OCI-LY1 (cell line): ENCODE data around the gene KLK7.

Experiments used
- H2AFZ ChIP-seq: fragments of 200-600 bp; sonication (generic), shearing (Covaris generic); 2 replicates; pipeline ENCODE4 v1.6.0; 2014; ENCODE audit warnings: antibody characterized with exemption, mild to moderate bottlenecking, low read length
- H3F3A ChIP-seq: fragments of 200-600 bp; sonication (generic), shearing (Covaris generic); 2 replicates; pipeline ENCODE4 v1.6.0; 2014; ENCODE audit warnings: mild to moderate bottlenecking, antibody characterized with exemption, low read length, moderate library complexity; ENCODE audit not compliant: insufficient read depth
- H3K27ac ChIP-seq: fragments of 200-600 bp; sonication (generic); 2 replicates; pipeline ENCODE4 v1.5.1; 2014; ENCODE audit warnings: low read length, mixed run types, mild to moderate bottlenecking, low read depth; ENCODE audit not compliant: poor library complexity, severe bottlenecking
- H3K27me3 ChIP-seq: fragments of 200-600 bp; sonication (generic); 2 replicates; pipeline ENCODE4 v1.6.0; 2014; ENCODE audit warnings: antibody characterized with exemption, mild to moderate bottlenecking, low read length, moderate library complexity; ENCODE audit not compliant: insufficient read depth
- H3K36me3 ChIP-seq: fragments of 200-600 bp; sonication (generic); 2 replicates; pipeline ENCODE4 v1.6.1; 2014; ENCODE audit warnings: mild to moderate bottlenecking, antibody characterized with exemption, low read length, moderate library complexity, mixed read lengths; ENCODE audit not compliant: insufficient read depth
- H3K4me1 ChIP-seq: fragments of 200-600 bp; sonication (generic); 2 replicates; pipeline ENCODE4 v1.5.1; 2014; ENCODE audit warnings: mild to moderate bottlenecking, low read length, moderate library complexity; ENCODE audit not compliant: insufficient read depth, severe bottlenecking
- H3K4me2 ChIP-seq: fragments of 200-600 bp; sonication (generic), shearing (Covaris generic); 2 replicates; pipeline ENCODE4 v1.6.1; 2014; ENCODE audit warnings: low read length
- H3K4me3 ChIP-seq: fragments of 200-600 bp; sonication (generic); 2 replicates; pipeline ENCODE4 v1.5.1; 2014; ENCODE audit warnings: low read length, low read depth, mild to moderate bottlenecking, mixed read lengths; ENCODE audit not compliant: poor library complexity, severe bottlenecking
- H3K79me2 ChIP-seq: fragments of 200-600 bp; shearing (Covaris generic); 2 replicates; pipeline ENCODE4 v1.6.1; 2016; ENCODE audit warnings: mixed run types, low read length, mixed read lengths; ENCODE audit not compliant: insufficient read depth
- H3K9ac ChIP-seq: fragments of 200-600 bp; sonication (generic), shearing (Covaris generic); 2 replicates; pipeline ENCODE4 v1.6.1; 2014; ENCODE audit warnings: mild to moderate bottlenecking, low read length, mixed read lengths
- H3K9me2 ChIP-seq: fragments of 200-600 bp; sonication (generic), shearing (Covaris generic); 2 replicates; pipeline ENCODE4 v1.6.1; 2014; ENCODE audit warnings: low read depth, mild to moderate bottlenecking, low read length, mixed read lengths
- H3K9me3 ChIP-seq: fragments of 200-600 bp; shearing (Covaris generic); 2 replicates; pipeline ENCODE4 v1.6.1; 2014; ENCODE audit warnings: low read length, mixed read lengths
- H4K20me1 ChIP-seq: fragments of 200-600 bp; sonication (generic), shearing (Covaris generic); 2 replicates; pipeline ENCODE4 v1.6.0; 2016; ENCODE audit warnings: mild to moderate bottlenecking, low read length; ENCODE audit not compliant: insufficient read depth
- EZH2 ChIP-seq: fragments of 200-600 bp; sonication (generic), shearing (Covaris generic); IDR thresholded peaks from 2 replicates; pipeline ENCODE4 v1.8.0; 2017; ENCODE audit warnings: borderline replicate concordance, mixed run types, mild to moderate bottlenecking, antibody characterized with exemption, low read length, moderate library complexity, mixed read lengths
- TF ChIP-seq, protein P1 (sequence below): fragments of 200-600 bp; sonication (generic), shearing (Covaris generic); IDR thresholded peaks from 2 replicates; pipeline ENCODE4 v1.5.1; 2017; ENCODE audit warnings: mild to moderate bottlenecking, antibody characterized with exemption, low read length, moderate library complexity, mixed read lengths

Gene KLK7

DNA sequence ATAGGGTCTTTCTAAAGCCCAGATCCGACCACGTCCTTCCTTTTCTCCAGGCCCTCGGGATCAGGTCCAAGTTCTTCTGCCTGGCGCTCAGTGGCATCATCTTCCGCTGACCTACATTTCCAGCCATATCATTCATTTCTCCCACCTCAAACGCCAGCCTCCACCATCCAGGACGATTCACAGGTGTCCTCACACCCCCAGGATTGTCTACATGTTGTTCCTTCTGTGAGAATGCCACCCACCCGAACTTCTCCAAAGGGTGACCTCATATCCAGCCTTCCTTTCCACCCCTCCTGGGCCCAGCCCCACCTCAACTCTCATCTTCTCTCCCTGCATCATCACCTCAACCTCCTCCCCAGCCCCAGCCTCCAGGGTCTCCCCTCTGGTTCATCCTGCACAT lies 26.1 kb downstream of the KLK7 start:
- Histone ChIP-seq H3K27me3 (no peaks in the 10 kb centered on the region), H3K79me2 (no peaks in the 10 kb centered on the region), H2AFZ (no peak overlapping the region), H3K27ac (no peak overlapping the region), H3K9ac (no peak overlapping the region), H4K20me1 (no peaks in the 10 kb centered on the region), H3K9me3 (no peaks in the 10 kb centered on the region), H3K4me3 (no peak overlapping the region), H3F3A (no peaks in the 10 kb centered on the region), H3K4me2 (no peak overlapping the region), H3K36me3 (no peaks in the 10 kb centered on the region), H3K9me2 (no peaks in the 10 kb centered on the region), H3K4me1 (no peaks in the 10 kb centered on the region)
- no peak for TF ChIP-seq EZH2
- TF ChIP-seq, protein P1, sequence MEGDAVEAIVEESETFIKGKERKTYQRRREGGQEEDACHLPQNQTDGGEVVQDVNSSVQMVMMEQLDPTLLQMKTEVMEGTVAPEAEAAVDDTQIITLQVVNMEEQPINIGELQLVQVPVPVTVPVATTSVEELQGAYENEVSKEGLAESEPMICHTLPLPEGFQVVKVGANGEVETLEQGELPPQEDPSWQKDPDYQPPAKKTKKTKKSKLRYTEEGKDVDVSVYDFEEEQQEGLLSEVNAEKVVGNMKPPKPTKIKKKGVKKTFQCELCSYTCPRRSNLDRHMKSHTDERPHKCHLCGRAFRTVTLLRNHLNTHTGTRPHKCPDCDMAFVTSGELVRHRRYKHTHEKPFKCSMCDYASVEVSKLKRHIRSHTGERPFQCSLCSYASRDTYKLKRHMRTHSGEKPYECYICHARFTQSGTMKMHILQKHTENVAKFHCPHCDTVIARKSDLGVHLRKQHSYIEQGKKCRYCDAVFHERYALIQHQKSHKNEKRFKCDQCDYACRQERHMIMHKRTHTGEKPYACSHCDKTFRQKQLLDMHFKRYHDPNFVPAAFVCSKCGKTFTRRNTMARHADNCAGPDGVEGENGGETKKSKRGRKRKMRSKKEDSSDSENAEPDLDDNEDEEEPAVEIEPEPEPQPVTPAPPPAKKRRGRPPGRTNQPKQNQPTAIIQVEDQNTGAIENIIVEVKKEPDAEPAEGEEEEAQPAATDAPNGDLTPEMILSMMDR, result no peak

DNA sequence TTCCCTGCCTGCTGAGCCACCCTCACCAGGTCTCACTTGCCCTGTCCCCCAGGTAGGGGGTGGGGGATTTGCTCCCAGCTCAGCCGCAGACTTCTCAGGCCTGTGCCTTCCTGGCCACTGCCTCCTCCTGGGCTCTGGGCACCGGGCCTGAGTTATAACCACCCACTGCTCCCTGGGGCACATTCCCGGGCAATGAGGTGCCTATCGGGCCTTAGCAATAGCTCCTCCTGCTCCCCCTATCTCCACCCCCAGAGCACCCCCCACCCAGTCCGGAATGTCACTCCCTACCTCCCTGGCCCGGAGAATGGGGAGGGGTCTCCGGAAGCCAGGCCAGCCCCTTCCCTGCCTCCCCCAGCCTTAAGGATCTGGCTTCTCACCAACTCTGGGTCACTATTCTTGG lies 30.8 kb downstream of the KLK7 start, which contains the start of gene KLK5:
TSS of gene KLK5 (minus strand) at position 129 of the 400 bp plus-strand sequence. CDS start 381 bp downstream, outside the sequence.
- Histone ChIP-seq H3K36me3 (no peaks in the 10 kb centered on the region), H3K4me3 (no peak within 1 kb of the TSS), H3K4me2 (no peak within 1 kb of the TSS), H3K27ac (no peak within 1 kb of the TSS), H3K9me3 (no peaks in the 10 kb centered on the region), H3K27me3 (no peaks in the 10 kb centered on the region), H3K9ac (no peak within 1 kb of the TSS), H3F3A (no peaks in the 10 kb centered on the region), H3K9me2 (no peaks in the 10 kb centered on the region), H3K4me1 (no peaks in the 10 kb centered on the region), H3K79me2 (no peaks in the 10 kb centered on the region), H4K20me1 (no peaks in the 10 kb centered on the region), H2AFZ (no peak within 1 kb of the TSS)
- TF ChIP-seq EZH2, result no peak
- TF ChIP-seq, protein P1, result no peak

DNA sequence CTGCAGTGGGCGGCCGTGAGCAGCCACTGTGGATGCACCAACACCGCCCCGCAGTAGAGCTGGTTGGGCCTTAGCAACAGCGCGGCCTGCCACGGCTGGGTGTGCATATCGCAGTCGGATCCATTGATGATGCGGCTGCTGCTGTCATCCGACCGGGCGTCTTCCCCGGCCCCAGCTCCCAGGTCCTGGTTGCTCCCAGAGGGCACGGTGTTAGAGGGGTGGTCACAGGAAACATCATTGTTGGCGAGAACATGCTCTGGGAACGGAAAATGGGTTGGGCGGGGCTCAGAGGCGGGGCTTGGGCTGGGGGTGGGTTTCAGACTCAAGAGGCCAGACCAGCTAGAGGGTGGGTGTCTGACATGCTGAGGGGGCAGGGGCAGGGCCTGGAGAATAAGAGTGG lies 33.9 kb downstream of the KLK7 start:
- Histone ChIP-seq H4K20me1 (no peaks in the 10 kb centered on the region), H3K27ac (no peak overlapping the region), H3K9me2 (no peaks in the 10 kb centered on the region), H3K4me1 (no peaks in the 10 kb centered on the region), H3K79me2 (no peaks in the 10 kb centered on the region), H3F3A (no peaks in the 10 kb centered on the region), H3K4me2 (no peak overlapping the region), H3K9me3 (no peaks in the 10 kb centered on the region), H2AFZ (no peak overlapping the region), H3K4me3 (no peak overlapping the region), H3K36me3 (no peaks in the 10 kb centered on the region), H3K27me3 (no peaks in the 10 kb centered on the region), H3K9ac (no peak overlapping the region)
- TF ChIP-seq EZH2, result no peak
- TF ChIP-seq, protein P1, result no peak
